ENCODE data around the gene RAB39A. TPM values are rescaled to one million over a fixed set of nuclear protein-coding genes. Genes with fewer than 3 reads are reported as not detected.

The RAB39A gene
- polyA plus RNA-seq, 3 donors, result 1.9 to 6.3 (median 3.9) TPM

- no peak for TF ChIP-seq CTCF (IDR thresholded peaks at IDR 0.05)
- 1% methylated on average over 40 of the region's 41 CpGs for WGBS (ENCODE audit: insufficient coverage)
- H3K4me1 Mint-ChIP-seq, result peaks cover 29% of the 10 kb centered on the region
- Histone ChIP-seq H4K20me1 (ENCODE audit: insufficient read depth, low read length) (peaks cover 24% of the 10 kb centered on the region), H3K27me3 (ENCODE audit: control insufficient read depth in 2 of 2, insufficient read depth in 2 of 2, low read length in 2 of 2) (no peaks in the 10 kb centered on the region), H3K79me2 (ENCODE audit: insufficient read depth, low read length) (peaks cover 28% of the 10 kb centered on the region), H3K9ac (ENCODE audit: insufficient read depth, low read length, poor library complexity, severe bottlenecking) (peak overlapping the region; percentile 73), H3K4me3 (replicated peaks in 1 of 3; ENCODE audit: low read depth in 2 of 3, low read length in 3 of 3) (peak overlapping the region; percentile 88 to 96 (median 91)), H3K36me3 (replicated peaks in 1 of 2; ENCODE audit: control insufficient read depth in 1 of 2, insufficient read depth in 2 of 2, low read length in 2 of 2) (no peaks in the 10 kb centered on the region), H3K27ac (ENCODE audit: low read depth in 1 of 2, low read length in 2 of 2) (peak overlapping the region; percentile 83 to 87), H3K4me2 (replicated peaks; ENCODE audit: extremely low read depth, low read length, poor library complexity, severe bottlenecking) (peak overlapping the region; percentile 99), H2AFZ (ENCODE audit: insufficient read depth, low read depth, low read length, poor library complexity, severe bottlenecking) (peak overlapping the region; percentile 84), H3K4me1 (ENCODE audit: control insufficient read depth in 1 of 2, insufficient read depth in 2 of 2, low read length in 2 of 2) (peaks cover 22 to 31% of the 10 kb centered on the region in 2 donors), H3K9me3 (replicated peaks in 1 of 2; ENCODE audit: control insufficient read depth in 1 of 2, insufficient read depth in 1 of 2, low read length in 2 of 2) (no peaks in the 10 kb centered on the region)
- H3K27me3 Mint-ChIP-seq (ENCODE audit: low read depth in 3 of 3), result peaks cover 0 to 14% (median 7%) of the 10 kb centered on the region in 3 donors
- intact Hi-C loops (cut with micrococcal nuclease), result loop anchor here (2.0 to 10.0 kb wide), 3 partner anchors 76 to 192 kb away; partner anchors contain the start of genes CUL5 (in 2 of the 2) and ACAT1 (in 1 of the 2)
- DNase-seq, result peak; percentile 51 to 79 (median 65)
- H3K4me3 Mint-ChIP-seq, result peak overlapping the region; percentile 96 to 97
- H3K27ac Mint-ChIP-seq, result peak overlapping the region; percentile 87 to 97 (median 92)
- H3K9me3 Mint-ChIP-seq, result peaks cover 0 to 3% (median under 1%) of the 10 kb centered on the region in 7 donors
- H3K36me3 Mint-ChIP-seq, result peaks cover 9 to 13% of the 10 kb centered on the region in 2 donors
Observed at GRCh38 chr11:107928767-107929507, 689 bp downstream of the RAB39A start.

- Histone ChIP-seq H3K27me3 (ENCODE audit: control insufficient read depth in 2 of 2, insufficient read depth in 2 of 2, low read length in 2 of 2) (no peaks in the 10 kb centered on the region), H3K9me3 (replicated peaks in 1 of 2; ENCODE audit: control insufficient read depth in 1 of 2, insufficient read depth in 1 of 2, low read length in 2 of 2) (no peaks in the 10 kb centered on the region), H3K9ac (ENCODE audit: insufficient read depth, low read length, poor library complexity, severe bottlenecking) (peak overlapping the region; percentile 73), H3K79me2 (ENCODE audit: insufficient read depth, low read length) (peaks cover 34% of the 10 kb centered on the region), H3K4me3 (replicated peaks in 1 of 3; ENCODE audit: low read depth in 2 of 3, low read length in 3 of 3) (peak overlapping the region; percentile 88 to 96 (median 91)), H3K4me2 (replicated peaks; ENCODE audit: extremely low read depth, low read length, poor library complexity, severe bottlenecking) (peak overlapping the region; percentile 99), H3K36me3 (replicated peaks in 1 of 2; ENCODE audit: control insufficient read depth in 1 of 2, insufficient read depth in 2 of 2, low read length in 2 of 2) (no peaks in the 10 kb centered on the region), H2AFZ (ENCODE audit: insufficient read depth, low read depth, low read length, poor library complexity, severe bottlenecking) (no peak overlapping the region), H3K27ac (ENCODE audit: low read depth in 1 of 2, low read length in 2 of 2) (peak overlapping the region in 1 of 2 donors; percentile 83), H4K20me1 (ENCODE audit: insufficient read depth, low read length) (peaks cover 29% of the 10 kb centered on the region), H3K4me1 (ENCODE audit: control insufficient read depth in 1 of 2, insufficient read depth in 2 of 2, low read length in 2 of 2) (peaks cover 22 to 31% of the 10 kb centered on the region in 2 donors)
- intact Hi-C loops (cut with micrococcal nuclease), result loop anchor here (2.0 to 10.0 kb wide), 3 partner anchors 75 to 191 kb away; partner anchors contain the start of genes CUL5 (in 2 of the 2) and ACAT1 (in 1 of the 2)
- peak overlapping the region; percentile 96 to 97 for H3K4me3 Mint-ChIP-seq
- peaks cover 11 to 14% of the 10 kb centered on the region in 2 donors for H3K36me3 Mint-ChIP-seq
- H3K27ac Mint-ChIP-seq, result peak overlapping the region; percentile 87 to 97 (median 92)
- DNase-seq, result peak; percentile 79 to 93 (median 80)
- peaks cover 28% of the 10 kb centered on the region for H3K4me1 Mint-ChIP-seq
- H3K9me3 Mint-ChIP-seq, result peaks cover 0 to 2% (median 0%) of the 10 kb centered on the region in 7 donors
- WGBS (ENCODE audit: insufficient coverage), result 0% methylated on average over 1 of the region's 10 CpGs
- TF ChIP-seq CTCF (IDR thresholded peaks at IDR 0.05), result no peak
- H3K27me3 Mint-ChIP-seq (ENCODE audit: low read depth in 3 of 3), result peaks cover 0 to 11% (median 7%) of the 10 kb centered on the region in 3 donors
Observed at GRCh38 chr11:107929611-107930200, 1.5 kb downstream of the RAB39A start.
